Measurements from ENCODE around the gene EDARADD. TPM values are rescaled to one million over a fixed set of nuclear protein-coding genes. Genes with fewer than 3 reads are reported as not detected.

The EDARADD gene
- total and polyA plus RNA-seq, 2 of the 8 experiments (the other 6 are each of a cell fraction or from before 2014, with no cell fraction given): 3.4 to 6.1 TPM

- Histone ChIP-seq H2AK5ac (ENCODE audit: low read depth, low read length) (no peak overlapping the region), H4K8ac (ENCODE audit: extremely low read depth, insufficient read depth, low read length) (no peak overlapping the region), H2BK20ac (ENCODE audit: low read length) (no peak overlapping the region), H3K18ac (ENCODE audit: extremely low read depth, low read length) (no peak overlapping the region), H4K5ac (ENCODE audit: insufficient read length, low read depth, low read length) (no peak overlapping the region), H3K23me2 (ENCODE audit: low read depth, low read length) (no peaks in the 10 kb centered on the region), H3K36me3 (ENCODE audit: control insufficient read depth in 2 of 4, insufficient read depth in 4 of 4, low read length in 3 of 4) (no peaks in the 10 kb centered on the region; a peak in 1 of 8 replicates), H3K79me2 (ENCODE audit: control insufficient read depth in 1 of 2, insufficient read depth in 2 of 2, low read length in 2 of 2) (no peaks in the 10 kb centered on the region), H2BK15ac (ENCODE audit: low read length) (no peak overlapping the region), H3K56ac (replicated peaks; ENCODE audit: insufficient read length, low read depth, low read length) (no peak overlapping the region), H3K4ac (replicated peaks; ENCODE audit: insufficient read length, low read depth, low read length) (no peak overlapping the region), H2BK120ac (replicated peaks; ENCODE audit: low read depth, low read length) (no peak overlapping the region), H3K27ac (ENCODE audit: low read depth, low read length) (no peak overlapping the region), H3K4me3 (ENCODE audit: extremely low read depth in 1 of 4, insufficient read depth in 2 of 4, low read depth in 3 of 4, low read length in 4 of 4) (no peak overlapping the region), H3K79me1 (ENCODE audit: low read depth, low read length) (no peaks in the 10 kb centered on the region), H3K4me1 (replicated peaks in 1 of 4; ENCODE audit: control insufficient read depth in 3 of 4, insufficient read depth in 4 of 4, low read length in 3 of 4) (no peaks in the 10 kb centered on the region; a peak in 1 of 7 replicates), H3K9ac (replicated peaks in 1 of 4; ENCODE audit: extremely low read depth in 1 of 4, low read depth in 3 of 4, low read length in 3 of 4) (no peak overlapping the region), H3K27me3 (replicated peaks in 1 of 4; ENCODE audit: control insufficient read depth in 3 of 4, extremely low read depth in 1 of 4, insufficient read depth in 3 of 4, low read length in 3 of 4) (no peaks in the 10 kb centered on the region; a peak in 1 of 7 replicates), H2BK5ac (ENCODE audit: low read depth, low read length) (no peak overlapping the region), H3K23ac (ENCODE audit: insufficient read length) (no peak overlapping the region), H4K91ac (replicated peaks; ENCODE audit: insufficient read length, low read length) (no peak overlapping the region), H3K9me3 (ENCODE audit: insufficient read depth in 2 of 2, low read depth in 1 of 2, low read length in 1 of 2) (no peaks in the 10 kb centered on the region), H3K4me2 (ENCODE audit: insufficient read depth in 1 of 2, low read depth in 2 of 2, low read length in 2 of 2) (no peak overlapping the region), H2AFZ (ENCODE audit: low read length) (no peak overlapping the region), H2BK12ac (ENCODE audit: low read depth, low read length) (no peak overlapping the region), H4K20me1 (replicated peaks in 1 of 2; ENCODE audit: control insufficient read depth in 1 of 2, insufficient read depth in 2 of 2, low read length in 2 of 2) (peaks cover 0 to 2% of the 10 kb centered on the region in 2 experiments), H3K14ac (ENCODE audit: insufficient read length) (no peak overlapping the region)
- no peak for DNase-seq (ENCODE audit: low read depth in 1 of 2, low spot score in 2 of 2)
- no peak for FAIRE-seq
- ChIA-PET CTCF (ENCODE audit: partially characterized antibody) (no interaction called here), POLR2A (ENCODE audit: partially characterized antibody) (no interaction called here)
- WGBS, 2 experiments (ENCODE audit: extremely low coverage in 1 of 2, insufficient coverage in 1 of 2, insufficient read length in 1 of 2, insufficient replicate concordance in 2 of 2, low coverage in 1 of 2, low lambda C conversion rate in 2 of 2, missing lambda C conversion rate in 1 of 2): 90% methylated on average over 5 of the region's 5 CpGs; no CpG with 5 or more reads in 1 of the 2 experiments
- TF ChIP-seq PHF8 (conservative IDR thresholded peaks at IDR 0.05; ENCODE audit: low read depth, low read length): no peak
- TF ChIP-seq SIRT6 (IDR thresholded peaks at IDR 0.05; ENCODE audit: low read length): no peak
- TF ChIP-seq E2F6 (IDR thresholded peaks at IDR 0.05): no peak
- no peak for TF ChIP-seq FOSL1 (IDR thresholded peaks at IDR 0.05; ENCODE audit: insufficient read depth, low read depth, low read length)
- no peak for TF ChIP-seq EP300 (IDR thresholded peaks at IDR 0.05; ENCODE audit: borderline replicate concordance in 1 of 2, low read depth in 2 of 2, low read length in 2 of 2)
- no peak for TF ChIP-seq CREB1 (IDR thresholded peaks at IDR 0.05)
- no peak for TF ChIP-seq SP1 (IDR thresholded peaks at IDR 0.05; ENCODE audit: low read depth, low read length)
- TF ChIP-seq TBP (IDR thresholded peaks at IDR 0.05; ENCODE audit: low read depth, low read length): no peak
- no peak for TF ChIP-seq YY1 (IDR thresholded peaks at IDR 0.05; ENCODE audit: low read depth, low read length)
Measured at GRCh38 chr1:236407059-236407458, 13.0 kb downstream of the EDARADD start.
